Measurements from ENCODE around the gene ACTL7A. TPM values are rescaled to one million over a fixed set of nuclear protein-coding genes. Genes with fewer than 3 reads are reported as not detected.
"Not testable (repeated sequence)": the region's sequence is repeated elsewhere in the genome, so short reads cannot be mapped to it uniquely, and the experiment has no call there.

ACTL7A gene
- total RNA-seq, 1 donor from 2014 or later = not detected

- DNase-seq (ENCODE audit: low read depth) = no peak
Observed at GRCh38 chr9:108876425-108876824, 14.4 kb downstream of the ACTL7A start.

- DNase-seq (ENCODE audit: low read depth) = no peak
Observed at GRCh38 chr9:108877524-108877923, 15.5 kb downstream of the ACTL7A start.

GRCh38 chr9:108880738-108881316, 18.8 kb downstream of the ACTL7A start:
- DNase-seq (ENCODE audit: low read depth) = no peak

- no peak for DNase-seq (ENCODE audit: low read depth)
Observed at GRCh38 chr9:108882052-108882888, 20.2 kb downstream of the ACTL7A start.

- no peak for DNase-seq (ENCODE audit: low read depth)
Observed at GRCh38 chr9:108883085-108883484, 21.0 kb downstream of the ACTL7A start.

GRCh38 chr9:108884701-108885100, 22.6 kb downstream of the ACTL7A start:
- DNase-seq (ENCODE audit: low read depth) = no peak

- DNase-seq (ENCODE audit: low read depth) = peak; percentile 16
Observed at GRCh38 chr9:108885643-108886348, 23.7 kb downstream of the ACTL7A start.

GRCh38 chr9:108886594-108887271, 24.7 kb downstream of the ACTL7A start:
- DNase-seq (ENCODE audit: low read depth) = not testable (repeated sequence)

GRCh38 chr9:108889649-108890067, 27.6 kb downstream of the ACTL7A start:
- DNase-seq (ENCODE audit: low read depth) = peak; percentile 48

GRCh38 chr9:108894225-108894997, 32.3 kb downstream of the ACTL7A start:
- DNase-seq (ENCODE audit: low read depth) = no peak

GRCh38 chr9:108897324-108898096, 35.4 kb downstream of the ACTL7A start:
- DNase-seq (ENCODE audit: low read depth) = no peak

- not testable (repeated sequence) for DNase-seq (ENCODE audit: low read depth)
Observed at GRCh38 chr9:108899023-108899695, 37.1 kb downstream of the ACTL7A start.

GRCh38 chr9:108900176-108900575, 38.1 kb downstream of the ACTL7A start:
- DNase-seq (ENCODE audit: low read depth) = no peak

GRCh38 chr9:108903420-108904103, 41.5 kb downstream of the ACTL7A start:
- peak; percentile 6 for DNase-seq (ENCODE audit: low read depth)

- no peak for DNase-seq (ENCODE audit: low read depth)
Observed at GRCh38 chr9:108904161-108904560, 42.1 kb downstream of the ACTL7A start.

- no peak for DNase-seq (ENCODE audit: low read depth)
Observed at GRCh38 chr9:108905494-108905893, 43.4 kb downstream of the ACTL7A start.

- DNase-seq (ENCODE audit: low read depth) = no peak
Observed at GRCh38 chr9:108910402-108910801, 48.3 kb downstream of the ACTL7A start.

GRCh38 chr9:108910914-108911313, 48.8 kb downstream of the ACTL7A start:
- peak; percentile 3 for DNase-seq (ENCODE audit: low read depth)

- DNase-seq (ENCODE audit: low read depth) = no peak
Observed at GRCh38 chr9:108911820-108912219, 49.8 kb downstream of the ACTL7A start.

Data from myocyte (in vitro differentiated cells).